Hepatocyte (in vitro differentiated cells): ENCODE data around the gene CEP250.
"Not testable (repeated sequence)": the region's sequence is repeated elsewhere in the genome, so short reads cannot be mapped to it uniquely, and the experiment has no call there.

Experiments used
- CTCF ChIP-seq: fragments of 200-600 bp; sonication (generic); IDR thresholded peaks from 2 replicates; pipeline ENCODE4 v1.5.1; 2016; ENCODE audit warnings: antibody characterized with exemption, mild to moderate bottlenecking; ENCODE audit not compliant: poor library complexity
- EZH2 ChIP-seq: fragments of 200-600 bp; sonication (generic); IDR thresholded peaks from 2 replicates; pipeline ENCODE4 v1.6.1; 2016; ENCODE audit warnings: antibody characterized with exemption, mild to moderate bottlenecking, borderline replicate concordance

GRCh38 chr20:35449855-35450254 lies 5.5 kb upstream of the CEP250 start:
- not testable (repeated sequence) for TF ChIP-seq CTCF, EZH2
